Measurements from ENCODE around the gene KIAA0408. TPM values are rescaled to one million over a fixed set of nuclear protein-coding genes. Genes with fewer than 3 reads are reported as not detected.
A peak's percentile ranks its signal among the peaks of the same experiment; 100 is the strongest.

Gene KIAA0408
- total RNA-seq, 1 experiment from 2014 or later, result 3.1 TPM

GRCh38 chr6:127447780-127448179 lies 11.4 kb downstream of the KIAA0408 start:
- Histone ChIP-seq H2AFZ (ENCODE audit: low read length) (no peak overlapping the region), H3K23me2 (ENCODE audit: insufficient read length, low read depth, low read length, poor library complexity, severe bottlenecking) (no peaks in the 10 kb centered on the region), H3K79me1 (ENCODE audit: insufficient read depth, low read depth, low read length, poor library complexity, severe bottlenecking) (no peaks in the 10 kb centered on the region), H3K27ac (ENCODE audit: insufficient read length, low read depth, low read length) (no peak overlapping the region), H2BK12ac (ENCODE audit: insufficient read length, low read depth, low read length) (no peak overlapping the region), H3K79me2 (ENCODE audit: insufficient read depth, low read length) (no peaks in the 10 kb centered on the region), H4K8ac (replicated peaks; ENCODE audit: insufficient read length, low read depth, low read length) (no peak overlapping the region), H3K14ac (ENCODE audit: insufficient read depth, low read length) (no peak overlapping the region), H3K4ac (ENCODE audit: low read depth, low read length) (no peak overlapping the region), H2BK5ac (ENCODE audit: insufficient read length, low read length) (no peak overlapping the region), H2BK20ac (ENCODE audit: low read depth, low read length, poor library complexity, severe bottlenecking) (no peak overlapping the region), H3K27me3 (ENCODE audit: insufficient read depth, low read length) (no peaks in the 10 kb centered on the region), H2BK15ac (ENCODE audit: low read depth, low read length) (no peak overlapping the region), H3K4me1 (ENCODE audit: insufficient read depth, low read length) (no peaks in the 10 kb centered on the region), H3K4me2 (ENCODE audit: insufficient read depth, insufficient read length, low read length) (no peak overlapping the region), H2BK120ac (ENCODE audit: low read depth, low read length, poor library complexity, severe bottlenecking) (no peak overlapping the region), H2AK5ac (ENCODE audit: insufficient read length, low read length) (no peak overlapping the region), H4K91ac (ENCODE audit: insufficient read length, low read depth, low read length) (no peak overlapping the region), H3T11ph (ENCODE audit: low read length) (no peak overlapping the region), H4K20me1 (ENCODE audit: control insufficient read depth, insufficient read depth, insufficient read length) (no peaks in the 10 kb centered on the region), H3K56ac (ENCODE audit: insufficient read length, low read depth, low read length) (no peak overlapping the region), H3K23ac (ENCODE audit: insufficient read length, low read depth, low read length) (no peak overlapping the region), H4K5ac (ENCODE audit: insufficient read length, low read depth, low read length) (no peak overlapping the region), H3K9me3 (ENCODE audit: control insufficient read depth, low read depth, low read length) (no peaks in the 10 kb centered on the region), H3K18ac (ENCODE audit: insufficient read length, low read depth, low read length) (no peak overlapping the region), H3K9ac (ENCODE audit: extremely low read depth, insufficient read length, low read length) (no peak overlapping the region)
- Mint-ChIP-seq H3K27me3 (ENCODE audit: low read depth) (no peaks in the 10 kb centered on the region), H3K9me3 (no peaks in the 10 kb centered on the region), H3K4me3 (no peak overlapping the region), H3K4me1 (peaks cover 5 to 8% of the 10 kb centered on the region in 2 experiments), H3K36me3 (ENCODE audit: insufficient read depth in 1 of 3, low read depth in 3 of 3) (peaks cover 11 to 35% (median 12%) of the 10 kb centered on the region in 3 experiments; a peak in 6 of 7 replicates), H3K27ac (peak overlapping the region in 1 of 3 experiments; percentile 9; a peak in 1 of 7 replicates)
- DNase-seq, result no peak
- TF ChIP-seq CTCF (conservative IDR thresholded peaks at IDR 0.05), result no peak

All from H9 (cell line).